GM10248 (cell line): ENCODE results near the gene PDE1A.

ENCODE experiments used
- CTCF ChIA-PET: fragments of 300-600 bp; sonication (Branson Sonifier 250); formaldehyde crosslinking; extraction: SDS; loops from one replicate; lab custom pipeline; 2021; ENCODE audit warnings: antibody characterized with exemption; lab: Yijun Ruan, JAX
- POLR2A ChIA-PET: fragments of 350-650 bp; sonication (Branson Sonifier 250); formaldehyde crosslinking; extraction: SDS; loops from one replicate; lab custom pipeline; 2020; ENCODE audit warnings: antibody characterized with exemption; lab: Yijun Ruan, JAX
- DNase-seq: peaks from one replicate; pipeline ENCODE4 v3.0.0; 2012; ENCODE audit errors: extremely low spot score
- CTCF ChIP-seq: IDR thresholded peaks from 2 replicates; pipeline ENCODE4 v1.5.1; 2012; ENCODE audit warnings: mild to moderate bottlenecking, low read depth; ENCODE audit errors: extremely low read depth, missing control alignments, control extremely low read depth

The PDE1A gene

DNA sequence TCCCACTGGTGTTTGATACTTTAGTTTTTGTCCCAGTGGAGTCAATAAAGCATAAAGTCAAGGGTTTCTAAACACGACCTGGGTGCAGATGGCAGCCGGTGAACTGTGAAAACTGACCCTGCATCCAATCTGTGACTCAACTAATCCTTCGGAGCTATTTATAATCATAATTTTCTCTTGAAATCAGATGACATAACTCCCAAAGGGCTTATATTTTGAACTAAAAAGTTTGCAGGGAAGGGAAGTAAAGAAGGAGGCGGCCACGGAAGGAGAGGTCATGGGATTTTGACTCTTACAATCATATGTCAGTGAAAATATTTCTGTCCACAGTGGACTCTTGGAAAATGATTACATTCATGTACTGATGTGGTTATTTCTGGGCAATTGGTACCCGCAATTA is 178.5 kb downstream of the PDE1A start:
- ChIA-PET POLR2A (no interaction called here), CTCF (interaction anchor here (1.0 kb wide), 1 partner anchor 21 kb away, joined by 3 read pairs; no protein-coding TSS in a partner anchor)
- TF ChIP-seq CTCF = no peak
- no peak for DNase-seq

DNA sequence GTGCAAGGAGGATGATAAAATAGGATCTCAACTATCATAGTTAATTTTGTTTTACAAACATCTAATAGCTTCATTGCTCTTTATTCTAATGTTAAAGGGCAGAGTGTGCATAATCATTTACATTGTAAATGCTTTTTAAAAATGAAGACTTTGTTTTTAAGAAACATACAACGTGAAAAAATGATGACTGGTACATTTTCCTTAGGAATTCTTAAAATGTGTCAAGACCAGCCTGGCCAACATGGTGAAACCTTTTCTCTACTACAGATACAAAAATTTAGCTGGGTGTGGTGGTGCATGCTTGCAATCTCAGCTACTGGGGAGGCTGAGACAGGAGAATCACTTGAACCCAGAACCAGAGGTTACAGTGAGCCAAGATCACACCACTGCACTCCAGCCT is 179.0 kb downstream of the PDE1A start:
- TF ChIP-seq CTCF = no peak
- ChIA-PET CTCF (interaction anchor here (1.0 kb wide), 1 partner anchor 20 kb away, joined by 3 read pairs; no protein-coding TSS in a partner anchor), POLR2A (no interaction called here)
- DNase-seq = no peak

- POLR2A ChIA-PET = interaction anchor here (0.8 kb wide), 1 partner anchor 779 kb away, joined by 4 read pairs; no protein-coding TSS in a partner anchor
- no peak for DNase-seq
- no peak for TF ChIP-seq CTCF
- CTCF ChIA-PET = no interaction called here
Measured at GRCh38 chr2:182245963-182246362, 180.9 kb downstream of the PDE1A start.

DNA sequence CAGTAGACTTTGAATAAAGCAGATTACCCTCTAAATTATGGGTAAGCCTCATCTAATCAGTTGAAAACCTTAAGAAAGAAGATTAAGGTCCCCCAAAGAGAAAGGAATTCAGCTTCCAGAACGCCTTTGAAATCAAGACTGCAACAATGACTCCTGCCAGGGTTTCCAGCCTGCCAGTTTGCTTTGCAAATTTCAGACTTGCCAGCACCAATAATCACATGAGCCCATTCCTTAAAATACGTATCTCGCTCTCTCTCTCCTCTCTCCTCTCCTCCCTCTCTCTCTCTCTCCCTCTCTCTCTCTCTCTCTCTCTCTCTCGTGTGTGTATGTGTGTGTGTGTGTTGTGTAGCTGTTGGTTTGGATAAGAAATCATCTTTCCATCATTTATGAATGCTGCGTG is 184.2 kb downstream of the PDE1A start:
- ChIA-PET POLR2A (no interaction called here), CTCF (interaction anchor here (1.3 to 3.4 kb wide), 2 partner anchors 15 to 406 kb away, joined by 3 to 35 read pairs; no protein-coding TSS in a partner anchor)
- TF ChIP-seq CTCF = no peak
- DNase-seq = no peak

DNA sequence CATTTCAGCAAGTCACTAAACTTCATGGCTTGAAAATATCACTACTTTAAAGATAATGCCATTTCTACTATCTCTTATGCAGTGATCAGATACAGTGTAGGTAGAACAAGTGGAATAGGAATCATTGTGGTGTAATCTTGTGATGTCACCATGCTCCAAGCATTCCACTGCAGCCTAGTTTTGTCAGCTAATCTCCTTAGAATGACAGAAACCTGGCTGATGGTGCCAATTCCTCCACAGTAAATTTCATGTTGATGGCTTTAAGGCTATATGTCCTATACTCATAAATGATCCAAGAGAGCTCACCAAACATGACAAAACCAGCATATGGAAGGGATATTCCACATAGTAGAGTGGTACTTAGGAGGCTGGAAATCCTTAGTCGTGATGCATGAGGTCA is 184.9 kb downstream of the PDE1A start:
- ChIA-PET CTCF (interaction anchor here (1.3 to 3.4 kb wide), 3 partner anchors 16 to 406 kb away, joined by 3 to 35 read pairs (median 6); no protein-coding TSS in a partner anchor), POLR2A (no interaction called here)
- no peak for TF ChIP-seq CTCF
- no peak for DNase-seq

DNA sequence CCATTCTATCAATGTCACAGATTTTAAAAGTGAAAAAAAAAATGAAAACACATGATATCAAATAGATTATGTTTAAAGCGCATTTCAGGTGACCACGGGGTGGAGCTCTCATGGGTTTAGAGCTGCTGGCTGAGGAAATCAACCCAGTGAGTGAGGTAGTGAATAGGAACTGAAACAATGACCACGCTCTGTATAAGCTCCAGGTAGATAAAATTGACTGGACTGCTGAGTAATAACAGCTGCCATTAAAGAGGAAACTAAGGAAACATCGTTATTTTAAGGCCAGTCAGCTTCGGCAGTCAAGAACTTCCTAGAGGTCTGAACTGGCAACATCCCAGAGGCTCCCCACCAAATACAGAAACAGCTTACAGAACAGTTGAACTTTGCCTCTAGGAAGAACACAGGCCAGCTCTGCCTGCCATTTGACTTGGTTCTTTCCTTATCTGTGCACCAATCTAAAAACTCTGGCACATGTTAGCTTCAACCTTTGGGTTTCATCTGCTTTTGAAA is 185.9 kb downstream of the PDE1A start:
- peak; percentile 64 for TF ChIP-seq CTCF
- CTCF ChIA-PET = interaction anchor here (0.7 to 3.4 kb wide), 24 partner anchors 9 to 741 kb away, joined by 3 to 35 read pairs (median 4); no protein-coding TSS in a partner anchor
- POLR2A ChIA-PET = no interaction called here
- peak; percentile 69 for DNase-seq

- no peak for TF ChIP-seq CTCF
- CTCF ChIA-PET = interaction anchor here (1.1 kb wide), 1 partner anchor 27 kb away, joined by 4 read pairs; no protein-coding TSS in a partner anchor
- POLR2A ChIA-PET = no interaction called here
- no peak for DNase-seq
Measured at GRCh38 chr2:182230561-182230960, 196.3 kb downstream of the PDE1A start.
